HEK293 (cell line): ENCODE data around the gene KCNJ16.
A peak's percentile ranks its signal among the peaks of the same experiment; 100 is the strongest.

Source experiments
- CTCF ChIA-PET: fragments of 350-600 bp; formaldehyde crosslinking; extraction: SDS; loops from one replicate; lab custom pipeline; 2021; ENCODE audit warnings: antibody characterized with exemption; lab: Yijun Ruan, JAX
- POLR2A ChIA-PET: fragments of 300-600 bp; formaldehyde crosslinking; extraction: SDS; loops from one replicate; lab custom pipeline; 2020; ENCODE audit warnings: antibody characterized with exemption, inconsistent platforms; lab: Yijun Ruan, JAX
- H3K27ac ChIP-seq: fragments of 200-500 bp; sonication (Bioruptor generic); 2 replicates; pipeline ENCODE4 v1.5.1; 2014; ENCODE audit warnings: low read depth, low read length, control low read depth, inconsistent platforms; ENCODE audit errors: extremely low read depth
- H3K36me3 ChIP-seq, 2 experiments: fragments of 200-500 bp in 1 of 2; sonication (Bioruptor generic) in 1 of 2; 1 replicate in 1 of 2; 2 replicates in 1 of 2; pipeline ENCODE4 v1.5.1; 2014 to 2017; ENCODE audit warnings: inconsistent platforms in 2 of 2, low read length in 2 of 2; ENCODE audit not compliant: control insufficient read depth in 2 of 2, insufficient read depth in 1 of 2
- H3K4me1 ChIP-seq: fragments of 200-500 bp; sonication (Bioruptor generic); 2 replicates; pipeline ENCODE4 v1.5.1; 2014; ENCODE audit warnings: mild to moderate bottlenecking, low read length, inconsistent platforms; ENCODE audit not compliant: control insufficient read depth, insufficient read depth
- H3K4me3 ChIP-seq: 2 replicates; pipeline ENCODE4 v1.5.1; 2011; ENCODE audit warnings: low read depth, mild to moderate bottlenecking, control low read depth, low read length, moderate library complexity
- H3K9me3 ChIP-seq: fragments of 200-500 bp; sonication (Bioruptor generic); 2 replicates; pipeline ENCODE4 v1.5.1; 2014; ENCODE audit warnings: low read depth, low read length, inconsistent platforms; ENCODE audit not compliant: control insufficient read depth, insufficient read depth
- BCL11B ChIP-seq: fragments of 450-650 bp; formaldehyde crosslinking; IDR thresholded peaks from 2 replicates; pipeline ENCODE4 v1.5.1; 2016; ENCODE audit warnings: low read depth, missing biosample characterization, missing genetic modification characterization
- FEZF1 ChIP-seq: fragments of 450-650 bp; formaldehyde crosslinking; IDR thresholded peaks from 2 replicates; pipeline ENCODE4 v1.5.1; 2016; ENCODE audit warnings: missing biosample characterization, missing genetic modification characterization
- GLIS1 ChIP-seq: fragments of 450-650 bp; formaldehyde crosslinking; IDR thresholded peaks from 2 replicates; pipeline ENCODE4 v1.5.1; 2016; ENCODE audit warnings: missing biosample characterization, missing genetic modification characterization
- HIC1 ChIP-seq: fragments of 450-650 bp; formaldehyde crosslinking; IDR thresholded peaks from 2 replicates; pipeline ENCODE4 v1.5.1; 2016; ENCODE audit warnings: missing biosample characterization, missing genetic modification characterization
- HOXD13 ChIP-seq: sonication (generic); formaldehyde crosslinking; IDR thresholded peaks from 2 replicates; pipeline ENCODE4 v1.8.0; 2022; ENCODE audit warnings: missing genetic modification reagents, borderline replicate concordance
- IKZF3 ChIP-seq: fragments of 450-650 bp; IDR thresholded peaks from 2 replicates; pipeline ENCODE4 v1.5.0; 2018; ENCODE audit warnings: missing biosample characterization, mild to moderate bottlenecking, missing genetic modification characterization, moderate library complexity
- KLF10 ChIP-seq: fragments of 450-650 bp; IDR thresholded peaks from 2 replicates; pipeline ENCODE4 v1.5.1; 2018; ENCODE audit warnings: missing biosample characterization, mild to moderate bottlenecking, missing genetic modification characterization
- MZF1 ChIP-seq: fragments of 450-650 bp; formaldehyde crosslinking; IDR thresholded peaks from 2 replicates; pipeline ENCODE4 v1.5.1; 2017; ENCODE audit warnings: missing biosample characterization, missing genetic modification characterization, borderline replicate concordance
- PRDM4 ChIP-seq: fragments of 450-650 bp; formaldehyde crosslinking; IDR thresholded peaks from 2 replicates; pipeline ENCODE4 v1.5.1; 2017; ENCODE audit warnings: missing biosample characterization, missing genetic modification characterization
- SETDB1 ChIP-seq: IDR thresholded peaks from one replicate; pipeline ENCODE4 v1.6.1; 2017; ENCODE audit warnings: mild to moderate bottlenecking, low read length, moderate library complexity, mixed read lengths; ENCODE audit not compliant: insufficient read length
- WT1 ChIP-seq: fragments of 450-650 bp; formaldehyde crosslinking; IDR thresholded peaks from 2 replicates; pipeline ENCODE4 v1.5.1; 2016; ENCODE audit warnings: missing biosample characterization, missing genetic modification characterization
- ZBTB44 ChIP-seq: fragments of 450-650 bp; IDR thresholded peaks from 2 replicates; pipeline ENCODE4 v1.5.1; 2018; ENCODE audit warnings: missing biosample characterization, mild to moderate bottlenecking, missing genetic modification characterization
- ZBTB7A ChIP-seq: fragments of 450-650 bp; formaldehyde crosslinking; IDR thresholded peaks from 2 replicates; pipeline ENCODE4 v1.5.1; 2016; ENCODE audit warnings: low read depth, missing biosample characterization, missing genetic modification characterization
- ZFHX2 ChIP-seq: fragments of 450-650 bp; formaldehyde crosslinking; conservative IDR thresholded peaks from 2 replicates; pipeline ENCODE4 v1.5.1; 2016; ENCODE audit warnings: missing biosample characterization, missing genetic modification characterization
- ZNF16 ChIP-seq: fragments of 450-650 bp; formaldehyde crosslinking; IDR thresholded peaks from 2 replicates; pipeline ENCODE4 v1.5.1; 2016; ENCODE audit warnings: low read depth, missing biosample characterization, missing genetic modification characterization
- ZNF274 ChIP-seq, 2 experiments: fragments of 200-500 bp in 1 of 2; fragments of 450-650 bp in 1 of 2; sonication (Bioruptor generic) in 1 of 2; formaldehyde crosslinking in 1 of 2; IDR thresholded peaks; 2 replicates each; pipeline versions ENCODE4 v1.5.1 to v1.6.1; 2014 to 2016; ENCODE audit warnings: borderline replicate concordance in 1 of 2, inconsistent platforms in 1 of 2, low read length in 1 of 2, missing biosample characterization in 1 of 2, missing genetic modification characterization in 1 of 2
- ZNF292 ChIP-seq: fragments of 450-650 bp; formaldehyde crosslinking; IDR thresholded peaks from 2 replicates; pipeline ENCODE4 v1.5.1; 2016; ENCODE audit warnings: low read depth, missing biosample characterization, missing genetic modification characterization, borderline replicate concordance
- ZNF302 ChIP-seq: fragments of 450-650 bp; formaldehyde crosslinking; IDR thresholded peaks from 2 replicates; pipeline ENCODE4 v1.5.1; 2016; ENCODE audit warnings: missing biosample characterization, missing genetic modification characterization, low read depth
- ZNF324 ChIP-seq: fragments of 450-650 bp; formaldehyde crosslinking; IDR thresholded peaks from 2 replicates; pipeline ENCODE4 v1.5.1; 2016; ENCODE audit warnings: missing biosample characterization, missing genetic modification characterization
- ZNF350 ChIP-seq: fragments of 450-650 bp; formaldehyde crosslinking; IDR thresholded peaks from 2 replicates; pipeline ENCODE4 v1.5.0; 2017; ENCODE audit warnings: missing biosample characterization, mild to moderate bottlenecking, missing genetic modification characterization
- ZNF391 ChIP-seq: fragments of 450-650 bp; formaldehyde crosslinking; IDR thresholded peaks from 2 replicates; pipeline ENCODE4 v1.5.1; 2016; ENCODE audit warnings: low read depth, missing biosample characterization, missing genetic modification characterization, borderline replicate concordance
- ZNF473 ChIP-seq: fragments of 450-650 bp; formaldehyde crosslinking; IDR thresholded peaks from 2 replicates; pipeline ENCODE4 v1.5.1; 2017; ENCODE audit warnings: missing biosample characterization, missing genetic modification characterization
- ZNF596 ChIP-seq: fragments of 450-650 bp; IDR thresholded peaks from 2 replicates; pipeline ENCODE4 v1.5.0; 2018; ENCODE audit warnings: missing biosample characterization, mild to moderate bottlenecking, missing genetic modification characterization, moderate library complexity
- ZNF791 ChIP-seq: fragments of 450-650 bp; formaldehyde crosslinking; IDR thresholded peaks from 2 replicates; pipeline ENCODE4 v1.5.1; 2016; ENCODE audit warnings: missing biosample characterization, missing genetic modification characterization
- ZSCAN18 ChIP-seq: fragments of 450-650 bp; formaldehyde crosslinking; IDR thresholded peaks from 2 replicates; pipeline ENCODE4 v1.5.1; 2016; ENCODE audit warnings: missing biosample characterization, missing genetic modification characterization

KCNJ16 gene

GRCh38 chr17:70070305-70071027 lies 4.6 kb upstream of the KCNJ16 start (continued):
- no peak for TF ChIP-seq ZFHX2 (tag by site-specific recombination)
- no peak for TF ChIP-seq ZNF16 (tag by site-specific recombination)
- TF ChIP-seq ZNF292: no peak
- no peak for TF ChIP-seq KLF10 (tag by site-specific recombination)
- TF ChIP-seq WT1 (tag by site-specific recombination): 0 out of 2 replicates have a peak, but pooled peaks have one; percentile 13

GRCh38 chr17:70071127-70071526 lies 3.9 kb upstream of the KCNJ16 start:
- H3K27ac ChIP-seq: no peak overlapping the region
- no peaks in the 10 kb centered on the region for H3K9me3 ChIP-seq
- H3K36me3 ChIP-seq: no peaks in the 10 kb centered on the region
- CTCF ChIA-PET: interaction anchor here (0.7 kb wide), 1 partner anchor 17 kb away, joined by 3 read pairs; no protein-coding TSS in a partner anchor
- POLR2A ChIA-PET: no interaction called here
- peaks cover 11% of the 10 kb centered on the region; the same call in 1 of the 2 replicates for H3K4me1 ChIP-seq
- TF ChIP-seq PRDM4 (tag by site-specific recombination) (peak; percentile 85), MZF1 (tag by site-specific recombination) (peak; percentile 26; the same call in 1 of the 2 replicates), ZBTB44 (tag by site-specific recombination) (0 out of 2 replicates have a peak, but pooled peaks have one; percentile 31), ZBTB7A (tag by site-specific recombination) (no peak), ZNF274 (IDR thresholded peaks at IDR 0.05; ENCODE audit: low read length) (no peak), ZNF274 (tag by site-specific recombination; IDR thresholded peaks at IDR 0.05; ENCODE audit: borderline replicate concordance) (no peak), ZNF324 (tag by site-specific recombination) (no peak)
- H3K4me3 ChIP-seq: no peak overlapping the region

GRCh38 chr17:70071620-70072019 lies 3.4 kb upstream of the KCNJ16 start:
- Histone ChIP-seq H3K27ac (no peak overlapping the region), H3K4me1 (peaks cover 11% of the 10 kb centered on the region; the same call in 1 of the 2 replicates), H3K36me3 (no peaks in the 10 kb centered on the region), H3K9me3 (no peaks in the 10 kb centered on the region), H3K4me3 (no peak overlapping the region)
- TF ChIP-seq ZSCAN18 (tag by site-specific recombination) (no peak), ZNF391 (tag by site-specific recombination) (no peak), ZNF350 (no peak), FEZF1 (tag by site-specific recombination) (no peak), SETDB1 (no peak), HIC1 (tag by site-specific recombination) (no peak), ZNF473 (tag by site-specific recombination) (no peak), BCL11B (no peak), ZNF791 (tag by site-specific recombination) (no peak), GLIS1 (tag by site-specific recombination) (no peak), ZNF596 (tag by site-specific recombination) (no peak), ZNF302 (tag by site-specific recombination) (no peak), IKZF3 (no peak), HOXD13 (CRISPR knock-in tag) (no peak)
- ChIA-PET CTCF (interaction anchor here (0.6 to 0.7 kb wide), 2 partner anchors 18 kb away, joined by 3 read pairs; no protein-coding TSS in a partner anchor), POLR2A (interaction anchor here (0.7 kb wide), 1 partner anchor 464 kb away, joined by 3 read pairs; no protein-coding TSS in a partner anchor)
